H9 (cell line): ENCODE measurements around the gene KIF5A. TPM values are rescaled to one million over a fixed set of nuclear protein-coding genes. Genes with fewer than 3 reads are reported as not detected.

ENCODE experiments used
- DNase-seq: peaks from one replicate; pipeline ENCODE4 v3.0.0-alpha.2; 2017
- H2AFZ ChIP-seq: one replicate; pipeline ENCODE4 v1.6.1; 2013; ENCODE audit warnings: mild to moderate bottlenecking, low read length, control low read depth, moderate library complexity
- H2AK5ac ChIP-seq: 2 replicates; pipeline ENCODE4 v1.6.1; 2013; ENCODE audit warnings: low read length, control low read depth, mixed read lengths; ENCODE audit not compliant: insufficient read length
- H2BK120ac ChIP-seq: one replicate; pipeline ENCODE4 v1.6.1; 2013; ENCODE audit warnings: low read depth, mild to moderate bottlenecking, low read length, control low read depth, inconsistent platforms; ENCODE audit not compliant: poor library complexity, severe bottlenecking
- H2BK12ac ChIP-seq: 2 replicates; pipeline ENCODE4 v1.6.1; 2013; ENCODE audit warnings: low read length, control low read depth, mixed read lengths, low read depth; ENCODE audit not compliant: insufficient read length
- H2BK15ac ChIP-seq: 2 replicates; pipeline ENCODE4 v1.6.1; 2013; ENCODE audit warnings: low read depth, low read length, control low read depth
- H2BK20ac ChIP-seq: one replicate; pipeline ENCODE4 v1.6.1; 2013; ENCODE audit warnings: low read depth, mild to moderate bottlenecking, low read length, control low read depth, inconsistent platforms; ENCODE audit not compliant: poor library complexity, severe bottlenecking
- H2BK5ac ChIP-seq: 2 replicates; pipeline ENCODE4 v1.6.1; 2013; ENCODE audit warnings: low read length, control low read depth, mixed read lengths; ENCODE audit not compliant: insufficient read length
- H3K14ac ChIP-seq: 2 replicates; pipeline ENCODE4 v1.6.1; 2013; ENCODE audit warnings: low read length, control low read depth; ENCODE audit not compliant: insufficient read depth
- H3K18ac ChIP-seq: 2 replicates; pipeline ENCODE4 v1.6.1; 2013; ENCODE audit warnings: low read depth, mild to moderate bottlenecking, mixed read lengths, low read length, control low read depth; ENCODE audit not compliant: insufficient read length
- H3K23ac ChIP-seq: 2 replicates; pipeline ENCODE4 v1.6.1; 2013; ENCODE audit warnings: low read length, control low read depth, mixed read lengths, low read depth; ENCODE audit not compliant: insufficient read length
- H3K23me2 ChIP-seq: 2 replicates; pipeline ENCODE4 v1.6.1; 2013; ENCODE audit warnings: low read depth, mild to moderate bottlenecking, mixed read lengths, low read length, control low read depth; ENCODE audit not compliant: insufficient read length, poor library complexity, severe bottlenecking
- H3K27ac ChIP-seq: 2 replicates; pipeline ENCODE4 v1.5.1; 2013; ENCODE audit warnings: low read length, control low read depth, mixed read lengths, low read depth; ENCODE audit not compliant: insufficient read length
- H3K27me3 ChIP-seq: 2 replicates; pipeline ENCODE4 v1.6.1; 2013; ENCODE audit warnings: low read length, control low read depth, inconsistent platforms; ENCODE audit not compliant: insufficient read depth
- H3K4ac ChIP-seq: 2 replicates; pipeline ENCODE4 v1.6.1; 2013; ENCODE audit warnings: low read depth, mild to moderate bottlenecking, control low read depth, inconsistent platforms, low read length, moderate library complexity
- H3K4me1 ChIP-seq: 2 replicates; pipeline ENCODE4 v1.6.1; 2013; ENCODE audit warnings: low read length, control low read depth, inconsistent platforms; ENCODE audit not compliant: insufficient read depth
- H3K4me2 ChIP-seq: 2 replicates; pipeline ENCODE4 v1.6.1; 2013; ENCODE audit warnings: low read length, control low read depth, mixed read lengths; ENCODE audit not compliant: insufficient read length, insufficient read depth
- H3K56ac ChIP-seq: 2 replicates; pipeline ENCODE4 v1.6.1; 2013; ENCODE audit warnings: low read depth, mild to moderate bottlenecking, mixed read lengths, low read length, control low read depth; ENCODE audit not compliant: insufficient read length
- H3K79me1 ChIP-seq: 2 replicates; pipeline ENCODE4 v1.6.1; 2013; ENCODE audit warnings: low read depth, mild to moderate bottlenecking, moderate library complexity, low read length, control low read depth, inconsistent platforms; ENCODE audit not compliant: insufficient read depth, poor library complexity, severe bottlenecking
- H3K79me2 ChIP-seq: 2 replicates; pipeline ENCODE4 v1.6.1; 2013; ENCODE audit warnings: low read length, control low read depth, inconsistent platforms; ENCODE audit not compliant: insufficient read depth
- H3K9ac ChIP-seq: 2 replicates; pipeline ENCODE4 v1.6.1; 2013; ENCODE audit warnings: low read length, control low read depth, mixed read lengths; ENCODE audit not compliant: insufficient read length; ENCODE audit errors: extremely low read depth
- H3K9me3 ChIP-seq: one replicate; pipeline ENCODE4 v1.6.1; 2013; ENCODE audit warnings: low read depth, low read length, inconsistent platforms; ENCODE audit not compliant: control insufficient read depth
- H3T11ph ChIP-seq: one replicate; pipeline ENCODE4 v1.6.1; 2013; ENCODE audit warnings: mild to moderate bottlenecking, low read length, control low read depth, inconsistent platforms
- H4K20me1 ChIP-seq: one replicate; pipeline ENCODE4 v1.6.1; 2013; ENCODE audit not compliant: control insufficient read depth, insufficient read length, insufficient read depth
- H4K5ac ChIP-seq: 2 replicates; pipeline ENCODE4 v1.6.1; 2013; ENCODE audit warnings: low read depth, mild to moderate bottlenecking, mixed read lengths, low read length, control low read depth; ENCODE audit not compliant: insufficient read length
- H4K8ac ChIP-seq: replicated peaks from 2 replicates; pipeline ENCODE4 v1.6.1; 2013; ENCODE audit warnings: low read length, control low read depth, mixed read lengths, low read depth; ENCODE audit not compliant: insufficient read length
- H4K91ac ChIP-seq: 2 replicates; pipeline ENCODE4 v1.6.1; 2013; ENCODE audit warnings: low read depth, mild to moderate bottlenecking, moderate library complexity, mixed read lengths, low read length, control low read depth; ENCODE audit not compliant: insufficient read length
- H3K27ac Mint-ChIP-seq, 3 experiments: 2 replicates in 2 of 3; 3 replicates in 1 of 3; pipeline ENCODE4 v1.8.0; 2020 to 2021; ENCODE audit warnings: mixed read lengths in 3 of 3, mild to moderate bottlenecking in 1 of 3, moderate library complexity in 1 of 3
- H3K27me3 Mint-ChIP-seq: 2 replicates; pipeline ENCODE4 v1.8.0; 2021; ENCODE audit warnings: low read depth, mild to moderate bottlenecking, moderate library complexity, mixed read lengths
- H3K36me3 Mint-ChIP-seq, 3 experiments: 2 replicates in 2 of 3; 3 replicates in 1 of 3; pipeline ENCODE4 v1.8.0; 2020 to 2021; ENCODE audit warnings: low read depth in 3 of 3, mixed read lengths in 3 of 3; ENCODE audit not compliant: insufficient read depth in 1 of 3
- H3K4me1 Mint-ChIP-seq, 2 experiments: 2 replicates each; pipeline ENCODE4 v1.8.0; 2020; ENCODE audit warnings: mixed read lengths in 2 of 2
- H3K4me3 Mint-ChIP-seq, 2 experiments: 2 replicates in 1 of 2; 3 replicates in 1 of 2; pipeline ENCODE4 v1.8.0; 2020 to 2021; ENCODE audit warnings: mild to moderate bottlenecking in 2 of 2, mixed read lengths in 2 of 2, moderate library complexity in 1 of 2
- H3K9me3 Mint-ChIP-seq, 2 experiments: 2 replicates in 1 of 2; 3 replicates in 1 of 2; pipeline ENCODE4 v1.8.0; 2020; ENCODE audit warnings: mild to moderate bottlenecking in 2 of 2, mixed read lengths in 2 of 2, moderate library complexity in 1 of 2
- CTCF ChIP-seq: fragments of 200-600 bp; sonication (generic); conservative IDR thresholded peaks from 3 replicates; pipeline ENCODE4 v1.8.0; 2021; ENCODE audit warnings: antibody characterized with exemption, mild to moderate bottlenecking
- WGBS: extraction: QIAGEN DNeasy Blood & Tissue Kit; methylation state at CpG from one replicate; pipeline ENCODE4 v1.1.7; 2013; ENCODE audit warnings: missing lambda C conversion rate, low lambda C conversion rate, mixed read lengths; ENCODE audit not compliant: insufficient read length; ENCODE audit errors: extremely low coverage; 5-methylcytosine and 5-hydroxymethylcytosine counted together
- total RNA-seq: library from RNA; stranded (reverse); gene quantifications from 2 replicates; pipeline ENCODE4 v1.2.1, GENCODE V29; 2021

Gene KIF5A
- total RNA-seq, 1 experiment from 2014 or later = 18.5 TPM

- Histone ChIP-seq H3K4me1 (no peaks in the 10 kb centered on the region), H3K79me1 (no peaks in the 10 kb centered on the region), H3K4ac (no peak within 1 kb of the TSS), H4K5ac (no peak within 1 kb of the TSS), H3K56ac (no peak within 1 kb of the TSS), H3K27me3 (peaks cover 5% of the 10 kb centered on the region; the same call in 1 of the 2 replicates), H3K27ac (no peak within 1 kb of the TSS), H2BK120ac (no peak within 1 kb of the TSS), H2BK15ac (no peak within 1 kb of the TSS), H3K23ac (no peak within 1 kb of the TSS), H4K8ac (no peak within 1 kb of the TSS), H2BK5ac (no peak within 1 kb of the TSS), H2BK12ac (no peak within 1 kb of the TSS), H3K9me3 (no peaks in the 10 kb centered on the region), H3K4me2 (peak within 1 kb of the TSS; percentile 89), H4K20me1 (no peaks in the 10 kb centered on the region), H3K18ac (no peak within 1 kb of the TSS), H3K23me2 (peaks cover 23% of the 10 kb centered on the region), H3K14ac (no peak within 1 kb of the TSS), H2AK5ac (no peak within 1 kb of the TSS), H2BK20ac (no peak within 1 kb of the TSS), H3K9ac (no peak within 1 kb of the TSS), H3T11ph (no peak within 1 kb of the TSS), H3K79me2 (no peaks in the 10 kb centered on the region), H2AFZ (no peak within 1 kb of the TSS), H4K91ac (no peak within 1 kb of the TSS)
- no peaks in the 10 kb centered on the region; a peak in 1 of 5 replicates for H3K9me3 Mint-ChIP-seq
- peaks cover 20% of the 10 kb centered on the region for H3K27me3 Mint-ChIP-seq
- H3K27ac Mint-ChIP-seq = no peak within 1 kb of the TSS; a peak in 1 of 7 replicates
- no CpG with 5 or more reads among the region's 55 CpGs for WGBS
- DNase-seq = peak; percentile 81
- H3K4me3 Mint-ChIP-seq = peak within 1 kb of the TSS; percentile 76 to 92
- no peak for TF ChIP-seq CTCF
- peaks cover 29 to 33% of the 10 kb centered on the region in 2 experiments for H3K4me1 Mint-ChIP-seq
- peaks cover 16 to 37% (median 31%) of the 10 kb centered on the region in 3 experiments for H3K36me3 Mint-ChIP-seq
These were observed 61.4 kb downstream of the KIF5A start, which contains the start of gene ARHGEF25 for GRCh38 chr12:57611108-57611826. Gene ARHGEF25, plus strand, starts transcription at chr12:57611435. Its CDS starts 460 bp downstream, at chr12:57611895.
